GM19395 (cell line): ENCODE data around the gene UBAP2.

Experiments used
- ATAC-seq: cut with Tn5 transposase; IDR thresholded peaks from one replicate; pipeline ENCODE4 v1.9.1; 2021; ENCODE audit warnings: mild to moderate bottlenecking, moderate library complexity; ENCODE audit not compliant: unreplicated experiment

The UBAP2 gene

GRCh38 chr9:33880211-33881089 is 168.2 kb downstream of the UBAP2 start:
- ATAC-seq: no peak

- ATAC-seq: no peak
These were observed 169.9 kb downstream of the UBAP2 start for GRCh38 chr9:33878691-33879366.

- no peak for ATAC-seq
These were observed 170.8 kb downstream of the UBAP2 start for GRCh38 chr9:33877727-33878489.
